ENCODE data around the gene SNX32.
A peak's percentile ranks its signal among the peaks of the same experiment; 100 is the strongest.

The SNX32 gene

GRCh38 chr11:65851811-65852507 lies 18.2 kb downstream of the SNX32 start:
- POLR2A ChIA-PET: interaction anchor here (0.6 to 4.3 kb wide), 10 partner anchors 8 to 136 kb away, joined by 3 to 33 read pairs (median 4); partner anchors contain the start of genes CCDC85B, FIBP and MUS81

GRCh38 chr11:65852508-65853245 lies 18.9 kb downstream of the SNX32 start:
- H3K4me1 ChIP-seq (ENCODE audit: control insufficient read depth, insufficient read depth, low read length): no peaks in the 10 kb centered on the region
- TF ChIP-seq SCRT2 (tag by site-specific recombination; IDR thresholded peaks at IDR 0.05): no peak
- peak; percentile 46; the same call in 1 of the 2 replicates for TF ChIP-seq ZSCAN4 (tag by site-specific recombination; IDR thresholded peaks at IDR 0.05)
- H3K4me3 ChIP-seq (ENCODE audit: low read depth, low read length): no peak overlapping the region
- CTCF ChIA-PET: interaction anchor here (0.6 to 4.5 kb wide), 7 partner anchors 10 to 312 kb away, joined by 3 to 22 read pairs (median 4); no protein-coding TSS in a partner anchor
- no peaks in the 10 kb centered on the region for H3K9me3 ChIP-seq (ENCODE audit: control insufficient read depth, insufficient read depth, low read depth, low read length)
- H3K36me3 ChIP-seq (ENCODE audit: control insufficient read depth in 2 of 2, insufficient read depth in 1 of 2, low read length in 2 of 2): peaks cover 0 to 56% of the 10 kb centered on the region in 2 experiments; a peak in 1 of 3 replicates
- POLR2A ChIA-PET: interaction anchor here (0.9 to 2.4 kb wide), 4 partner anchors 9 to 38 kb away, joined by 3 to 11 read pairs (median 4); partner anchors contain the start of gene CCDC85B
- H3K27ac ChIP-seq (ENCODE audit: extremely low read depth, low read depth, low read length): no peak overlapping the region

More at GRCh38 chr11:65851811-65852507, 18.2 kb downstream of the SNX32 start:
- Histone ChIP-seq H3K27ac (ENCODE audit: extremely low read depth, low read depth, low read length) (no peak overlapping the region), H3K9me3 (ENCODE audit: control insufficient read depth, insufficient read depth, low read depth, low read length) (no peaks in the 10 kb centered on the region), H3K36me3 (ENCODE audit: control insufficient read depth in 2 of 2, insufficient read depth in 1 of 2, low read length in 2 of 2) (peaks cover 0 to 56% of the 10 kb centered on the region in 2 experiments; a peak in 1 of 3 replicates), H3K4me1 (ENCODE audit: control insufficient read depth, insufficient read depth, low read length) (no peaks in the 10 kb centered on the region), H3K4me3 (ENCODE audit: low read depth, low read length) (no peak overlapping the region)
- CTCF ChIA-PET: interaction anchor here (0.6 to 4.5 kb wide), 13 partner anchors 8 to 525 kb away, joined by 3 to 22 read pairs (median 3); partner anchors contain the start of genes KAT5 and MUS81
- TF ChIP-seq ZNF449 (tag by site-specific recombination; IDR thresholded peaks at IDR 0.05): no peak
- no peak for TF ChIP-seq ZNF394 (tag by site-specific recombination; IDR thresholded peaks at IDR 0.05; ENCODE audit: borderline replicate concordance)
- no peak for TF ChIP-seq ZNF677 (tag by site-specific recombination; IDR thresholded peaks at IDR 0.05)
- no peak for TF ChIP-seq ZNF621 (tag by site-specific recombination; IDR thresholded peaks at IDR 0.05)
- no peak for TF ChIP-seq ZNF184 (tag by site-specific recombination; IDR thresholded peaks at IDR 0.05)
- TF ChIP-seq GLIS2 (tag by site-specific recombination; IDR thresholded peaks at IDR 0.05): no peak
- no peak for TF ChIP-seq ZBTB44 (tag by site-specific recombination; IDR thresholded peaks at IDR 0.05)
- no peak for TF ChIP-seq ZNF692 (tag by site-specific recombination; IDR thresholded peaks at IDR 0.05)

GRCh38 chr11:65853246-65853979 lies 19.6 kb downstream of the SNX32 start:
- Histone ChIP-seq H3K4me1 (ENCODE audit: control insufficient read depth, insufficient read depth, low read length) (no peaks in the 10 kb centered on the region), H3K27ac (ENCODE audit: extremely low read depth, low read depth, low read length) (no peak overlapping the region), H3K9me3 (ENCODE audit: control insufficient read depth, insufficient read depth, low read depth, low read length) (no peaks in the 10 kb centered on the region), H3K36me3 (ENCODE audit: control insufficient read depth in 2 of 2, insufficient read depth in 1 of 2, low read length in 2 of 2) (peaks cover 0 to 56% of the 10 kb centered on the region in 2 experiments; a peak in 1 of 3 replicates), H3K4me3 (ENCODE audit: low read depth, low read length) (no peak overlapping the region)
- CTCF ChIA-PET: interaction anchor here (0.6 to 0.7 kb wide), 6 partner anchors 10 to 313 kb away, joined by 3 to 5 read pairs (median 3); no protein-coding TSS in a partner anchor
- POLR2A ChIA-PET: interaction anchor here (2.4 kb wide), 1 partner anchor 15 kb away, joined by 11 read pairs; no protein-coding TSS in a partner anchor
- no peak for TF ChIP-seq KLF16 (tag by site-specific recombination; IDR thresholded peaks at IDR 0.05)
- no peak for TF ChIP-seq PBX3 (CRISPR knock-in tag; IDR thresholded peaks at IDR 0.05)
- no peak for TF ChIP-seq ZNF692 (tag by site-specific recombination; IDR thresholded peaks at IDR 0.05)

Data from HEK293 (cell line).